Epithelial cell of esophagus (primary cell): ENCODE results near the gene PRKCZ.
A peak's percentile ranks its signal among the peaks of the same experiment; 100 is the strongest.

Experiments
- DNase-seq: peaks from one replicate; pipeline ENCODE4 v3.0.0; 2010; ENCODE audit warnings: low read depth
- H3K4me3 ChIP-seq: 2 replicates; pipeline ENCODE4 v1.5.1; 2011; ENCODE audit warnings: mild to moderate bottlenecking, low read length, control low read depth
- CTCF ChIP-seq: IDR thresholded peaks from 2 replicates; pipeline ENCODE4 v1.5.1; 2011; ENCODE audit warnings: low read depth, mild to moderate bottlenecking, low read length, control low read depth, inconsistent platforms; ENCODE audit not compliant: insufficient read depth; ENCODE audit errors: missing control alignments

PRKCZ gene

GRCh38 chr1:2194898-2195673 lies 144.9 kb downstream of the PRKCZ start:
- H3K4me3 ChIP-seq = peak overlapping the region; percentile 58
- TF ChIP-seq CTCF = peak; percentile 87
- peak; percentile 92 for DNase-seq

GRCh38 chr1:2195785-2196184 lies 145.6 kb downstream of the PRKCZ start:
- no peak for TF ChIP-seq CTCF
- no peak overlapping the region for H3K4me3 ChIP-seq
- DNase-seq = no peak

GRCh38 chr1:2196901-2197638 lies 146.9 kb downstream of the PRKCZ start:
- no peak overlapping the region for H3K4me3 ChIP-seq
- DNase-seq = no peak

GRCh38 chr1:2197707-2198165 lies 147.5 kb downstream of the PRKCZ start:
- TF ChIP-seq CTCF = no peak
- DNase-seq = no peak
- H3K4me3 ChIP-seq = no peak overlapping the region

More at GRCh38 chr1:2196901-2197638, 146.9 kb downstream of the PRKCZ start:
- TF ChIP-seq CTCF = no peak

- no peak for DNase-seq
- H3K4me3 ChIP-seq = no peak overlapping the region
- TF ChIP-seq CTCF = no peak
Measured at GRCh38 chr1:2198571-2198970, 148.4 kb downstream of the PRKCZ start.

GRCh38 chr1:2199042-2199810 lies 149.0 kb downstream of the PRKCZ start:
- peak; percentile 87 for DNase-seq
- H3K4me3 ChIP-seq = peak overlapping the region; percentile 62
- TF ChIP-seq CTCF = no peak
